HepG2 (cell line): ENCODE data around the gene SBNO1. TPM values are rescaled to one million over a fixed set of nuclear protein-coding genes. Genes with fewer than 3 reads are reported as not detected.

Experiments
- IRF2 ChIP-seq: IDR thresholded peaks from 2 replicates; pipeline ENCODE4 v1.6.1; 2018; ENCODE audit warnings: missing genetic modification reagents, missing compliant biosample characterization
- KDM2A ChIP-seq: sonication (generic); formaldehyde crosslinking; IDR thresholded peaks from 2 replicates; pipeline ENCODE4 v1.4.0; 2020; ENCODE audit warnings: low read depth, missing genetic modification reagents, borderline replicate concordance
- REPIN1 ChIP-seq: sonication (generic); formaldehyde crosslinking; IDR thresholded peaks from 2 replicates; pipeline ENCODE4 v1.8.0; 2022; ENCODE audit warnings: missing genetic modification reagents, low read depth, mild to moderate bottlenecking, borderline replicate concordance
- RFX5 ChIP-seq: IDR thresholded peaks from 2 replicates; pipeline ENCODE4 v1.6.1; 2011; ENCODE audit warnings: low read depth, low read length, improper control_type of control experiment
- SCMH1 ChIP-seq: sonication (generic); formaldehyde crosslinking; IDR thresholded peaks from 2 replicates; pipeline ENCODE4 v1.9.0; 2021; ENCODE audit warnings: missing genetic modification reagents, mild to moderate bottlenecking, borderline replicate concordance
- SRF ChIP-seq: IDR thresholded peaks from 2 replicates; pipeline ENCODE4 v1.6.1; 2011; ENCODE audit warnings: mild to moderate bottlenecking, low read depth, low read length, moderate library complexity
- TEAD3 ChIP-seq: optimal IDR thresholded peaks from 2 replicates; pipeline ENCODE3; 2016; ENCODE audit warnings: borderline replicate concordance
- ZBTB20 ChIP-seq: sonication (generic); formaldehyde crosslinking; IDR thresholded peaks from 2 replicates; pipeline ENCODE4 v1.8.1; 2023; ENCODE audit warnings: missing genetic modification reagents, low read depth, mild to moderate bottlenecking, borderline replicate concordance
- ZC3H4 ChIP-seq: sonication (generic); formaldehyde crosslinking; IDR thresholded peaks from 2 replicates; pipeline ENCODE4 v1.4.0; 2020; ENCODE audit warnings: missing genetic modification reagents, borderline replicate concordance
- ZNF256 ChIP-seq: sonication (generic); formaldehyde crosslinking; conservative IDR thresholded peaks from 2 replicates; pipeline ENCODE4 v1.4.0; 2020; ENCODE audit warnings: missing genetic modification reagents
- ZNF407 ChIP-seq: sonication (generic); formaldehyde crosslinking; IDR thresholded peaks from one replicate; pipeline ENCODE4 v1.5.1; 2020; ENCODE audit warnings: mild to moderate bottlenecking, missing genetic modification reagents; ENCODE audit errors: not compliant biosample characterization
- ZNF781 ChIP-seq: sonication (generic); formaldehyde crosslinking; IDR thresholded peaks from 2 replicates; pipeline ENCODE4 v1.5.1; 2020; ENCODE audit warnings: borderline replicate concordance, mild to moderate bottlenecking, missing genetic modification reagents; ENCODE audit errors: not compliant biosample characterization
- polyA plus RNA-seq, 8 experiments: library from polyadenylated mRNA; depleted of rRNA in 3 of 8; stranded (reverse) in 7 of 8; unstranded in 1 of 8; fragments of >200 nt; fragmentation: Illumina TruSeq in 4 of 8; extraction: Trizol in 4 of 8; gene quantifications; 2 replicates each; pipeline versions ENCODE4 v1.2.1 to v1.2.3, GENCODE V29; 2011 to 2016; ENCODE audit warnings: low read depth in 4 of 8, missing spikeins in 1 of 8, mixed read lengths in 1 of 8; ENCODE audit not compliant: insufficient read depth in 1 of 8
- total RNA-seq, 5 experiments: library from RNA; depleted of rRNA; stranded (reverse); fragments of >200 nt; fragmentation: Illumina TruSeq; extraction: Trizol; gene quantifications; 2 replicates each; pipeline ENCODE4 v1.2.3, GENCODE V29; 2016; ENCODE audit warnings: low read depth in 1 of 5
- TF ChIP-seq, protein P1 (sequence below): sonication (generic); formaldehyde crosslinking; IDR thresholded peaks from 2 replicates; pipeline ENCODE4 v1.8.1; 2022; ENCODE audit warnings: mild to moderate bottlenecking, missing genetic modification reagents
- TF ChIP-seq, protein P2 (sequence below): sonication (generic); formaldehyde crosslinking; IDR thresholded peaks from 2 replicates; pipeline ENCODE4 v1.4.0; 2020; ENCODE audit warnings: missing genetic modification reagents
- TF ChIP-seq, protein P3 (sequence below): sonication (generic); formaldehyde crosslinking; conservative IDR thresholded peaks from 2 replicates; pipeline ENCODE4 v1.8.0; 2022; ENCODE audit warnings: mild to moderate bottlenecking, moderate library complexity, missing genetic modification reagents

SBNO1 gene
- total and polyA plus RNA-seq, 2 of the 13 experiments (the other 11 are each of a cell fraction or from before 2014, with no cell fraction given): 10.9 to 40.2 TPM

GRCh38 chr12:123293178-123293760, 71.4 kb downstream of the SBNO1 start (continued):
- TF ChIP-seq ZNF407 (no peak), ZC3H4 (CRISPR knock-in tag) (no peak), SRF (no peak), ZNF781 (no peak), TEAD3 (CRISPR knock-in tag) (no peak), ZBTB20 (no peak), SCMH1 (CRISPR knock-in tag) (no peak), KDM2A (CRISPR knock-in tag) (peak; percentile 19; the same call in 1 of the 2 replicates), ZNF256 (no peak), IRF2 (CRISPR knock-in tag) (no peak), REPIN1 (CRISPR knock-in tag) (no peak), RFX5 (no peak)
- TF ChIP-seq, protein P1, sequence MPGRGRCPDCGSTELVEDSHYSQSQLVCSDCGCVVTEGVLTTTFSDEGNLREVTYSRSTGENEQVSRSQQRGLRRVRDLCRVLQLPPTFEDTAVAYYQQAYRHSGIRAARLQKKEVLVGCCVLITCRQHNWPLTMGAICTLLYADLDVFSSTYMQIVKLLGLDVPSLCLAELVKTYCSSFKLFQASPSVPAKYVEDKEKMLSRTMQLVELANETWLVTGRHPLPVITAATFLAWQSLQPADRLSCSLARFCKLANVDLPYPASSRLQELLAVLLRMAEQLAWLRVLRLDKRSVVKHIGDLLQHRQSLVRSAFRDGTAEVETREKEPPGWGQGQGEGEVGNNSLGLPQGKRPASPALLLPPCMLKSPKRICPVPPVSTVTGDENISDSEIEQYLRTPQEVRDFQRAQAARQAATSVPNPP (CRISPR knock-in tag): no peak
- TF ChIP-seq, protein P2, sequence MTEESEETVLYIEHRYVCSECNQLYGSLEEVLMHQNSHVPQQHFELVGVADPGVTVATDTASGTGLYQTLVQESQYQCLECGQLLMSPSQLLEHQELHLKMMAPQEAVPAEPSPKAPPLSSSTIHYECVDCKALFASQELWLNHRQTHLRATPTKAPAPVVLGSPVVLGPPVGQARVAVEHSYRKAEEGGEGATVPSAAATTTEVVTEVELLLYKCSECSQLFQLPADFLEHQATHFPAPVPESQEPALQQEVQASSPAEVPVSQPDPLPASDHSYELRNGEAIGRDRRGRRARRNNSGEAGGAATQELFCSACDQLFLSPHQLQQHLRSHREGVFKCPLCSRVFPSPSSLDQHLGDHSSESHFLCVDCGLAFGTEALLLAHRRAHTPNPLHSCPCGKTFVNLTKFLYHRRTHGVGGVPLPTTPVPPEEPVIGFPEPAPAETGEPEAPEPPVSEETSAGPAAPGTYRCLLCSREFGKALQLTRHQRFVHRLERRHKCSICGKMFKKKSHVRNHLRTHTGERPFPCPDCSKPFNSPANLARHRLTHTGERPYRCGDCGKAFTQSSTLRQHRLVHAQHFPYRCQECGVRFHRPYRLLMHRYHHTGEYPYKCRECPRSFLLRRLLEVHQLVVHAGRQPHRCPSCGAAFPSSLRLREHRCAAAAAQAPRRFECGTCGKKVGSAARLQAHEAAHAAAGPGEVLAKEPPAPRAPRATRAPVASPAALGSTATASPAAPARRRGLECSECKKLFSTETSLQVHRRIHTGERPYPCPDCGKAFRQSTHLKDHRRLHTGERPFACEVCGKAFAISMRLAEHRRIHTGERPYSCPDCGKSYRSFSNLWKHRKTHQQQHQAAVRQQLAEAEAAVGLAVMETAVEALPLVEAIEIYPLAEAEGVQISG (CRISPR knock-in tag): peak; percentile 51; the same call in 1 of the 2 replicates
- TF ChIP-seq, protein P3, sequence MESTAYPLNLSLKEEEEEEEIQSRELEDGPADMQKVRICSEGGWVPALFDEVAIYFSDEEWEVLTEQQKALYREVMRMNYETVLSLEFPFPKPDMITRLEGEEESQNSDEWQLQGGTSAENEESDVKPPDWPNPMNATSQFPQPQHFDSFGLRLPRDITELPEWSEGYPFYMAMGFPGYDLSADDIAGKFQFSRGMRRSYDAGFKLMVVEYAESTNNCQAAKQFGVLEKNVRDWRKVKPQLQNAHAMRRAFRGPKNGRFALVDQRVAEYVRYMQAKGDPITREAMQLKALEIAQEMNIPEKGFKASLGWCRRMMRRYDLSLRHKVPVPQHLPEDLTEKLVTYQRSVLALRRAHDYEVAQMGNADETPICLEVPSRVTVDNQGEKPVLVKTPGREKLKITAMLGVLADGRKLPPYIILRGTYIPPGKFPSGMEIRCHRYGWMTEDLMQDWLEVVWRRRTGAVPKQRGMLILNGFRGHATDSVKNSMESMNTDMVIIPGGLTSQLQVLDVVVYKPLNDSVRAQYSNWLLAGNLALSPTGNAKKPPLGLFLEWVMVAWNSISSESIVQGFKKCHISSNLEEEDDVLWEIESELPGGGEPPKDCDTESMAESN: no peak
